K562 (cell line): ENCODE measurements around the gene NFKB2. TPM values are rescaled to one million over a fixed set of nuclear protein-coding genes. Genes with fewer than 3 reads are reported as not detected.

ENCODE experiments used
- DACH1 ChIP-seq: fragments of 450-650 bp; IDR thresholded peaks from 2 replicates; pipeline ENCODE4 v1.6.1; 2018; ENCODE audit not compliant: partially characterized antibody
- HMG20B ChIP-seq: fragments of 250-450 bp; sonication (Bioruptor Pico); IDR thresholded peaks from 2 replicates; pipeline ENCODE4 v1.5.0; 2021; ENCODE audit warnings: mild to moderate bottlenecking
- NBN ChIP-seq: fragments of 450-650 bp; IDR thresholded peaks from 2 replicates; pipeline ENCODE4 v1.6.1; 2016; ENCODE audit warnings: low read depth, mild to moderate bottlenecking
- ZNF584 ChIP-seq: fragments of 200-800 bp; sonication (Bioruptor generic); IDR thresholded peaks from 2 replicates; pipeline ENCODE4 v1.6.1; 2016; ENCODE audit warnings: low read depth, mild to moderate bottlenecking, missing genetic modification characterization, missing compliant biosample characterization
- ZNF644 ChIP-seq: fragments of 200-800 bp; sonication (Bioruptor generic); IDR thresholded peaks from 2 replicates; pipeline ENCODE4 v1.6.1; 2016; ENCODE audit warnings: low read depth, missing genetic modification characterization, missing compliant biosample characterization
- polyA plus RNA-seq, 8 experiments: library from polyadenylated mRNA; depleted of rRNA in 4 of 8; stranded (reverse) in 5 of 8; unstranded in 3 of 8; fragments of >200 nt; fragmentation: Nextera tagmentation in 2 of 8; fragmentation: Illumina TruSeq in 1 of 8; extraction: Ambion mirVana in 2 of 8; extraction: Trizol in 1 of 8; gene quantifications; 2 replicates each; pipeline versions ENCODE4 v1.2.1 to v1.2.3, GENCODE V29; 2011 to 2014; ENCODE audit warnings: inconsistent platforms in 1 of 8, missing spikeins in 1 of 8
- total RNA-seq, 7 experiments: library from RNA; depleted of rRNA in 6 of 7; stranded (reverse); fragments of >200 nt in 6 of 7; fragmentation: Illumina TruSeq in 2 of 7; extraction: Trizol in 2 of 7; gene quantifications; 2 replicates each; pipeline versions ENCODE4 v1.2.1 to v1.2.3, GENCODE V29; 2011 to 2021; ENCODE audit warnings: low replicate concordance in 1 of 7
- TF ChIP-seq, protein P1 (sequence below): sonication (generic); formaldehyde crosslinking; IDR thresholded peaks from 2 replicates; pipeline ENCODE4 v1.8.1; 2023; ENCODE audit warnings: missing genetic modification reagents, mild to moderate bottlenecking, borderline replicate concordance
- TF ChIP-seq, protein P2 (sequence below): fragments of 450-650 bp; formaldehyde crosslinking; IDR thresholded peaks from 2 replicates; pipeline ENCODE4 v1.4.0; 2020; ENCODE audit warnings: mild to moderate bottlenecking

NFKB2 gene
- total and polyA plus RNA-seq, 9 of the 15 experiments (the other 6 are each of a cell fraction or from before 2014, with no cell fraction given) = 0.07 to 20.3 (median 7.9) TPM

DNA sequence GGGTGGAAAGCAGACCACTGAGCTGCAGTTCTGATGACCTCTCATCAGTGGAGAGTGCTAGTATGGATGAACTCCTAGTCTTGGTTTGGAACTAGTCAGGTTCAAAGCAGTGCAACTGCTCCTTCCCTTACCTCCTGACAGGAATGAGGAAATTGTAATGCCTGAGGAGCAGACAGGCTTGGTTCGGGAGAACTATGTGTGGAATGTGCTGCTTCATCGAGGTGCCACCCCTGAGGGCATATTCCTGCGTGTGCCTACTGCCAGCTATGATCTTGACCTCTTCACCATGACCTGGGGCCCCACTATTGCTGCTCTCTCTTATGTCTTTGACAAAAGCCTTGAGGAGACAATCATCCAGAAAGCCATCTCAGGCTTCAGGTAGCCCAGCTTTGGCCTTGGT is 27.4 kb upstream of the NFKB2 start (continued):
- TF ChIP-seq, protein P1, sequence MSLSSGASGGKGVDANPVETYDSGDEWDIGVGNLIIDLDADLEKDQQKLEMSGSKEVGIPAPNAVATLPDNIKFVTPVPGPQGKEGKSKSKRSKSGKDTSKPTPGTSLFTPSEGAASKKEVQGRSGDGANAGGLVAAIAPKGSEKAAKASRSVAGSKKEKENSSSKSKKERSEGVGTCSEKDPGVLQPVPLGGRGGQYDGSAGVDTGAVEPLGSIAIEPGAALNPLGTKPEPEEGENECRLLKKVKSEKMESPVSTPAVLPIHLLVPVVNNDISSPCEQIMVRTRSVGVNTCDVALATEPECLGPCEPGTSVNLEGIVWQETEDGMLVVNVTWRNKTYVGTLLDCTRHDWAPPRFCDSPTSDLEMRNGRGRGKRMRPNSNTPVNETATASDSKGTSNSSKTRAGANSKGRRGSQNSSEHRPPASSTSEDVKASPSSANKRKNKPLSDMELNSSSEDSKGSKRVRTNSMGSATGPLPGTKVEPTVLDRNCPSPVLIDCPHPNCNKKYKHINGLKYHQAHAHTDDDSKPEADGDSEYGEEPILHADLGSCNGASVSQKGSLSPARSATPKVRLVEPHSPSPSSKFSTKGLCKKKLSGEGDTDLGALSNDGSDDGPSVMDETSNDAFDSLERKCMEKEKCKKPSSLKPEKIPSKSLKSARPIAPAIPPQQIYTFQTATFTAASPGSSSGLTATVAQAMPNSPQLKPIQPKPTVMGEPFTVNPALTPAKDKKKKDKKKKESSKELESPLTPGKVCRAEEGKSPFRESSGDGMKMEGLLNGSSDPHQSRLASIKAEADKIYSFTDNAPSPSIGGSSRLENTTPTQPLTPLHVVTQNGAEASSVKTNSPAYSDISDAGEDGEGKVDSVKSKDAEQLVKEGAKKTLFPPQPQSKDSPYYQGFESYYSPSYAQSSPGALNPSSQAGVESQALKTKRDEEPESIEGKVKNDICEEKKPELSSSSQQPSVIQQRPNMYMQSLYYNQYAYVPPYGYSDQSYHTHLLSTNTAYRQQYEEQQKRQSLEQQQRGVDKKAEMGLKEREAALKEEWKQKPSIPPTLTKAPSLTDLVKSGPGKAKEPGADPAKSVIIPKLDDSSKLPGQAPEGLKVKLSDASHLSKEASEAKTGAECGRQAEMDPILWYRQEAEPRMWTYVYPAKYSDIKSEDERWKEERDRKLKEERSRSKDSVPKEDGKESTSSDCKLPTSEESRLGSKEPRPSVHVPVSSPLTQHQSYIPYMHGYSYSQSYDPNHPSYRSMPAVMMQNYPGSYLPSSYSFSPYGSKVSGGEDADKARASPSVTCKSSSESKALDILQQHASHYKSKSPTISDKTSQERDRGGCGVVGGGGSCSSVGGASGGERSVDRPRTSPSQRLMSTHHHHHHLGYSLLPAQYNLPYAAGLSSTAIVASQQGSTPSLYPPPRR (CRISPR knock-in tag) = no peak
- TF ChIP-seq NBN = no peak
- no peak for TF ChIP-seq ZNF584 (CRISPR knock-in tag)
- TF ChIP-seq ZNF644 (tag) = no peak
- TF ChIP-seq HMG20B (CRISPR knock-in tag) = no peak
- TF ChIP-seq DACH1 = no peak
- TF ChIP-seq, protein P2, sequence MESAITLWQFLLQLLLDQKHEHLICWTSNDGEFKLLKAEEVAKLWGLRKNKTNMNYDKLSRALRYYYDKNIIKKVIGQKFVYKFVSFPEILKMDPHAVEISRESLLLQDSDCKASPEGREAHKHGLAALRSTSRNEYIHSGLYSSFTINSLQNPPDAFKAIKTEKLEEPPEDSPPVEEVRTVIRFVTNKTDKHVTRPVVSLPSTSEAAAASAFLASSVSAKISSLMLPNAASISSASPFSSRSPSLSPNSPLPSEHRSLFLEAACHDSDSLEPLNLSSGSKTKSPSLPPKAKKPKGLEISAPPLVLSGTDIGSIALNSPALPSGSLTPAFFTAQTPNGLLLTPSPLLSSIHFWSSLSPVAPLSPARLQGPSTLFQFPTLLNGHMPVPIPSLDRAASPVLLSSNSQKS (CRISPR knock-in tag) = no peak
